GM18511 (cell line): ENCODE results near the gene RNF26.
A peak's percentile ranks its signal among the peaks of the same experiment; 100 is the strongest.
"Not testable (repeated sequence)": the region's sequence is repeated elsewhere in the genome, so short reads cannot be mapped to it uniquely, and the experiment has no call there.

ENCODE experiments used
- ATAC-seq: cut with Tn5 transposase; IDR thresholded peaks from one replicate; pipeline ENCODE4 v1.9.1; 2021; ENCODE audit warnings: mild to moderate bottlenecking, moderate library complexity; ENCODE audit not compliant: unreplicated experiment

The RNF26 gene

GRCh38 chr11:119381181-119381988 lies 47.1 kb downstream of the RNF26 start, which contains the start of gene USP2:
Gene USP2 (minus strand): TSS chr11:119381690. CDS start chr11:119373480, 8,210 bp downstream.
- ATAC-seq, result peak; percentile 98

- ATAC-seq, result no peak
These were observed 47.8 kb downstream of the RNF26 start for GRCh38 chr11:119382101-119382500.

GRCh38 chr11:119382513-119382912 lies 48.2 kb downstream of the RNF26 start:
- not testable (repeated sequence) for ATAC-seq

- ATAC-seq, result no peak
These were observed 50.0 kb downstream of the RNF26 start for GRCh38 chr11:119384332-119384731.
